NCI-H1417 treated with DMSO at 0.1 percent for 48 hours (cell line): ENCODE results near the gene DIPK1C.
A peak's percentile ranks its signal among the peaks of the same experiment; 100 is the strongest.

Experiments used
- DNase-seq: peaks from one replicate; lab custom pipeline; 2025; lab: John Stamatoyannopoulos, UW

DIPK1C gene

GRCh38 chr18:74418023-74418422, 39.1 kb downstream of the DIPK1C start:
- no peak for DNase-seq

GRCh38 chr18:74416124-74416523, 41.0 kb downstream of the DIPK1C start:
- DNase-seq, result no peak

DNA sequence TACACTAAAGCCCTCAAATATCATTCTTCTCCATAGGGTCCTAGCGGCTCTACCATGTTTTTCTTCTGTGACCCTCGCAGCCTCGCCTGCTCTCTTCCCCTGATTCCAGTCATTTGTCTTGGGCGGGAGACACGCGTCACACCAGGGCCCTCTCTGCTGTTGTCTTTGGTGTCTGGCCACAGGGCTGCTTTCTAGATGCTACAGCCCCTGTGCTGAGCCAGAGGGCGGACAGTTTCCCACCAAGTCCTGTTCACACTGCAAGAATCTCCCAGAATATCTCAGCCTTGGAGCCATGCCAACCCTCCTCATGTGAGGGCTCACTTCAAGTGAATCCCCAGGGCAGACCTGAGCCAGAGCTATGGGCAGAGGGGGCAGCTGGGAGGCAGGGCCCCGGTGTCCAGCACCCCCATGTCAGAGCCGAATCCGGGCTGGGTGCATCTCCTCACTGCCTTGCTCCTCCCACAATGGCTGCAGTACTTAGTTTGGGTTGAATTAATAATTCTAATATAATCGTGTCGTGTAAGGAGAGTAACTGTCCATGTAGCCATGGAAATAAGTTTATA, 42.1 kb downstream of the DIPK1C start:
- DNase-seq, result no peak

- DNase-seq, result no peak
Observed at GRCh38 chr18:74413836-74414235, 43.3 kb downstream of the DIPK1C start.

GRCh38 chr18:74412116-74412880, 44.8 kb downstream of the DIPK1C start:
- peak; percentile 16 for DNase-seq

GRCh38 chr18:74411475-74411874, 45.6 kb downstream of the DIPK1C start:
- no peak for DNase-seq

GRCh38 chr18:74410441-74410992, 46.6 kb downstream of the DIPK1C start:
- no peak for DNase-seq

DNA sequence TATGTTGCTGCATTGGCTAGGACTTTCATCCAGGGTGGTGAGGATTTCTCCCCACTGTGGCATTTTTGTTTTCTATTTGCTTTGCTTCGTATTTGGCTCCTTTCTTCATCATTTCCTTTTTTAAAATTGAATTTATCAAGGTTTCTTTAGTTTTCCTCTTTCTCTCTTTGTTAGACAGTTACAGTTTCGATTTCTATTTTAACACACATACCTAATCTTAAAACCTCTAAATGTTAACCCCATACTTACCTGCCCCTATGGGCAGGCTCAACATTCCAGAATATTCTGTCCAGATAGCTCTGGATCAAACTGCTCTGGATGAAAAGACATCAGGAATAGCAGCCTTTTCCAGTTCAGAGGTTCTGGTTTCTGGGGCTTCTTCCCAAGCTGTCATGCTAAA, 49.2 kb downstream of the DIPK1C start:
- no peak for DNase-seq

DNA sequence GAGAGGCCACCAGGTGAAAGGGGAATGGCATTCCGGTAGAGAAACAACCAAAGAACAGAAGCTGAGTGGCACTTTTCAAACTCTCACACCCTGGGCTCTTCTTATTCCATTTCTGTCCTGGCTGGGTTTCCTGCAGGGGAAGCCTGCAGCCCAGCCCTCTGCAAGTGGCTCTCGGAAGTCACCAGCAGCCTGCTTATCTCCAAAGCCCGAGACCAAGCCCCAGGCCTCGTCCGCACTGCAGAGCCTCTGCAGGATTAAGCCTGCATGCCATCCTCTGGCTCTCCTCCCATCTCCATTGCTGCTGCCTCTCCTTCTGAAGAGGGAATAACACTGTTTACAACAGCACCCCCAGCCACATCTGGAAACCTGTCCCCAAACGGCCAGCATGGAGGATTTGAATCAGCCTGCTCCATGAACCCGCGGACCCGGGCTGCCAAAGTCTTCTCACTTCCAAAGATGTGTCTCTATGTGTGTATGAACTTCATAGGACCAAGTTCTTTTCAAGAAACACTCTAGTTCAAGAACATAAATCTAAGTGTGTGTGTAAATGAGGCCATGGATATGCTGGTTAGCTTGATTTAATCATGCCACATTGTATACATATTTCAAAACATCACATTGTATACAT, 54.2 kb downstream of the DIPK1C start:
- DNase-seq, result no peak

- DNase-seq, result no peak
Observed at GRCh38 chr18:74400813-74401212, 56.3 kb downstream of the DIPK1C start.

GRCh38 chr18:74399091-74399887, 57.8 kb downstream of the DIPK1C start:
- no peak for DNase-seq

- DNase-seq, result no peak
Observed at GRCh38 chr18:74397572-74397971, 59.5 kb downstream of the DIPK1C start.

DNA sequence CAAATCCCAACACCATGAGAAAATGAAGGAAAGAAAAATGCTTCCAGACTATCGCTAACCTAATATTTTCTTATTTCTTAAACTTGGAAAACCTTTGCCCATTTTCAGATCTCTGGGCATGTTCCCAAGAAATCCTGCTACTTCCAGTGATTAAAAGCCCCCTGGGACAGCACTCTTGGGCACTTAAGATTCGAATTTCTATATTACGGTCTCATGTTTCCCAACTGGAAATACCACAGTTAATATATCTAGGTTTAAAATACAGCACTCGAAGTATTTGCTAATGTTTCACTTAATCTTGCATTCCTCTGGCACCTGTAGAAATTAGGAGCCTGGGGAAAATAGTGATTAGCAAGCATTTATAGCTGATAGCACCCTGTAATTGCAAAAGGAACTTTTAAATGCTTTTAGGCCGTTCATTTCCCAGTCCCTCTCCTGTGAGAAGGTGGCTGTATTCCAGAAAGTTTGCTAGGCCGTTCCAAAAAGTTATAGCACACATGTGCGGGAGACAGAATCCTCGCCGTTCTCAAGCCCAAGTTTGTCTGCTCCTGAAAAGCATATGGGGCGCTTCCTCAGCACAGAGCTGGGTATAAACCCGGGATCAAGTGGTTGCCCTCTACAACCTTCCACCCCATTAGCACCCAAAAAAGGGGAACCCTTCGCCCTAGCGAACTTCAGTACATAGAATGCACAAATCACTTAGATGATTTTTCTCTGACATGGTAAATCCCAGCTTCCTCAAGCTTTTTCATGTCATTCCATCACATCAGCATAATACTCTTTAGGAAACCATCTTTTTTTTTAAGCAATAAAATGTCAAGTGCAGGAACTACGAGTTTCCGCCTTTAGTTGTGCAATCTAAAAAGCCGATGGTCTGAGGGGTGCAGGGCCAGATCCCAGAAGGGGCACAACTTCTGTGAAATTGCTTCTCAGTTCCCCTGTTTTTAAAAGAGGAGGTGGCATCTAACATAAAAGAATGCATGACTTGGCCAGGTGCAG, 60.6 kb downstream of the DIPK1C start:
- no peak for DNase-seq

GRCh38 chr18:74395648-74396154, 61.4 kb downstream of the DIPK1C start:
- DNase-seq, result no peak

- DNase-seq, result no peak
Observed at GRCh38 chr18:74395006-74395405, 62.1 kb downstream of the DIPK1C start.

DNA sequence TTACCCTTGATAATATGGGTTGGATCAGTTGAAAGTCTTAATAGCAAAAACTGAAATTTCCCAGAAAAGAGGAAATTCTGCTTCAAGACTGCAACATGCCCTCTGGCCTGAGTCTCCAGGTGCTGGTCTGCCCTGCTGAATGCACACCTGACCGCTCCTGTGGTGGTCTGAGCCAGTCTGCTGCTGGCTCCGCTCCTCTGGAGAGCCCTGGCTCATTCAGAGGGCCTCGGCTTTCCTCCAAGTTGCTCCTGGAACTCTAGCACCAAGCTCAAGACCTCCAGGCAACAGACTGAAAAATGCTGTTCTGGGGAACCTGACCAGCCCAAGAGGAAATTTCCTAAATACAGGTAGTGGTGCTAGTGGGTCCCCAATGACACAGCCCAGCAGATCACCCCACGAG, 64.8 kb downstream of the DIPK1C start:
- no peak for DNase-seq

DNA sequence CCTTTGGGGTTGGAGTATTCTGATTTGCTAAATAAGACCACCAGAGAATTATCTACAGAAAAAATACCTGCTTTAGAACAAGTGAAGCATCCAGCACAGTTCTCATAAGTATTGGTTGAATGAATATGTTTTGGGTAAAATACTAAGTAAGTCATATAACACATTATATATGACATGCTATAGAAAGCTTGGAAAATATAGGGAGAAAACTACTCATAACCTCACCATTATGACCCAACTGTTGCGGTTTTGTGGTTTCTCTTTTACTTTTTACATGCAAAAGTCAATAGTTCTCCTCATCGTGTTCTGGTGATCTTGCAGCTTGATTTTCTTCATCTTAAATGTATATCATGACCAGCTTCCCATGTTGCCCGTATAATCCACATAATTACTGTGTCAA, 66.2 kb downstream of the DIPK1C start:
- DNase-seq, result no peak

DNA sequence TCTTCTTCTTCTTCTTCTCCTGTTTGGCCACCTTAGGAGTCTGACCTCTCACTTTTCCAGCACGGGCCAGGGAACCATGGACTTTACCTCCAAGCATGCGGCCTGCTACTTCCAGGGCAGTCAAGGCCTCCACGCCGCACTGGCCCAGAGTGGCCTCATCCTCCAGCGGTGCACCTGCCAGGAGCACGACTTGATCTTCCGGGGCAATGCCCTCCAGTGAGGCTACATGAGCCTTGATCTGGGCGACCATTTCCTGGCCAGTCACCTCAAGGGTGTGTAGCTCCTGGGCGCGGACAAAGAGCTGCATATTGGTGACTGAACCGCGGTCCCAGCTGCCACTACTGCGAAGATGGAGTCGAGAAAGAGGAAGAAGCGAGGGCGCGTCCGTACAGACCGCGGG, 67.1 kb downstream of the DIPK1C start:
- no peak for DNase-seq

- no peak for DNase-seq
Observed at GRCh38 chr18:74389171-74389927, 67.8 kb downstream of the DIPK1C start.

- no peak for DNase-seq
Observed at GRCh38 chr18:74388227-74388626, 68.9 kb downstream of the DIPK1C start.
